IMR-90 (cell line): ENCODE measurements around the gene TBL3.
"Not testable (repeated sequence)": the region's sequence is repeated elsewhere in the genome, so short reads cannot be mapped to it uniquely, and the experiment has no call there.

Experiments
- CEBPB ChIP-seq: IDR thresholded peaks from 2 replicates; pipeline ENCODE4 v1.6.1; 2012; ENCODE audit warnings: low read depth, low read length, improper control_type of control experiment
- MAZ ChIP-seq: IDR thresholded peaks from 2 replicates; pipeline ENCODE4 v1.6.1; 2012; ENCODE audit warnings: low read depth, mild to moderate bottlenecking, low read length, improper control_type of control experiment, moderate library complexity, borderline replicate concordance
- NFE2L2 ChIP-seq: fragments of 150-350 bp; IDR thresholded peaks from 2 replicates; pipeline ENCODE4 v1.6.1; 2016; ENCODE audit warnings: low read depth, mild to moderate bottlenecking, low read length
- POLR2A ChIP-seq: IDR thresholded peaks from 2 replicates; pipeline ENCODE4 v1.6.1; 2012; ENCODE audit warnings: mild to moderate bottlenecking, low read depth, low read length
- RFX5 ChIP-seq: IDR thresholded peaks from 2 replicates; pipeline ENCODE4 v1.8.0; 2012; ENCODE audit warnings: low read depth, mild to moderate bottlenecking, low read length, moderate library complexity
- SMC3 ChIP-seq: fragments of 150-350 bp; IDR thresholded peaks from 2 replicates; pipeline ENCODE4 v1.6.1; 2016; ENCODE audit warnings: low read depth, mild to moderate bottlenecking, antibody characterized with exemption, low read length, moderate library complexity
- TF ChIP-seq, protein P1 (sequence below): conservative IDR thresholded peaks from 2 replicates; pipeline ENCODE4 v1.5.1; 2012; ENCODE audit warnings: mild to moderate bottlenecking, low read depth, low read length, improper control_type of control experiment
- TF ChIP-seq, protein P2 (sequence below): fragments of 150-350 bp; IDR thresholded peaks from 2 replicates; pipeline ENCODE4 v1.6.1; 2016; ENCODE audit warnings: low read depth, mild to moderate bottlenecking, low read length, moderate library complexity, borderline replicate concordance
- TF ChIP-seq, protein P3 (sequence below): fragments of 150-350 bp; IDR thresholded peaks from 2 replicates; pipeline ENCODE4 v1.6.1; 2017; ENCODE audit warnings: mild to moderate bottlenecking, antibody characterized with exemption, low read length, low read depth

DNA sequence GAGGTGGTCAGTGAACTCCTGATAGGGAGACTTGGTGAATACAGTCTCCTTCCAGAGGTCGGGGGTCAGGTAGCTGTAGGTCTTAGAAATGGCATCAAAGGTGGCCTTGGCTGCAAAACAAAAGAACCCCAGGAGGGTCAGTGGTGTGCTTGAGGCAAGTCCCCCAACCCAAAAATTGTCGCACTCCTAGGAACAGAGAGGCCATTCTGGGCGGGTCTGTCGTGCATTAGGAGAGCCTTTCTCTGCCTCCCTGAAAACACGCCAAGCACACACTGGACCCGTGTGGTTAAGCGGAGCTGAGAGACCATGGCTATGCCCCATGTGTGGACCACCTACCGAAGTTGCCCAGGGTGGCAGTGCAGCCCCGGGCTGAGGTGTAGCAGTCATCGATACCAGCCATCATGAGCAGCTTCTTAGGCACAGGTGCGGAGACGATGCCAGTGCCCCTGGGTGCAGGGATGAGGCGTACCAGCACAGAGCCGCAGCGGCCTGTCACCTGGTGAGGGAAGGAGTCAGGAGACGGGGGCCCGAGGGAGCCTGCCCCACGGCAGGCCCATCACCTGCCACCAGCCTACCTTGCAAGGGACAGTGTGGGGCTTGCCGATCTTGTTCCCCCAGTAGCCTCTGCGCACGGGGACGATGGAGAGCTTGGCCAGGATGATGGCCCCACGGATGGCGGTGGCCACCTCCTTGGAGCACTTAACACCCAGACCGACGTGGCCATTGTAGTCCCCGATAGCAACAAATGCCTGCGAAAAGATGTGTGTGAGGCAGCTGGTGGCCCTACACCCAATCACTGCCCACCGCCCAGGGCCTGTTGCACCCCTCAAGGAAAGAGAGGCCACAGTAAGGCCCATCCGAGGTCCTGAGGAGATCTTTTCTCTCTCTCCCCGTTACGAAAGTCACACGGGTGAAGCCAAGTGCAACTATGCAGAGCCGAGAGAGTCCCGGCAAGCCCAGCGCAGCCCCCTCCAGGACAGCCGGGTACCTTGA, 9.4 kb upstream of the TBL3 start:
- TF ChIP-seq, protein P1, sequence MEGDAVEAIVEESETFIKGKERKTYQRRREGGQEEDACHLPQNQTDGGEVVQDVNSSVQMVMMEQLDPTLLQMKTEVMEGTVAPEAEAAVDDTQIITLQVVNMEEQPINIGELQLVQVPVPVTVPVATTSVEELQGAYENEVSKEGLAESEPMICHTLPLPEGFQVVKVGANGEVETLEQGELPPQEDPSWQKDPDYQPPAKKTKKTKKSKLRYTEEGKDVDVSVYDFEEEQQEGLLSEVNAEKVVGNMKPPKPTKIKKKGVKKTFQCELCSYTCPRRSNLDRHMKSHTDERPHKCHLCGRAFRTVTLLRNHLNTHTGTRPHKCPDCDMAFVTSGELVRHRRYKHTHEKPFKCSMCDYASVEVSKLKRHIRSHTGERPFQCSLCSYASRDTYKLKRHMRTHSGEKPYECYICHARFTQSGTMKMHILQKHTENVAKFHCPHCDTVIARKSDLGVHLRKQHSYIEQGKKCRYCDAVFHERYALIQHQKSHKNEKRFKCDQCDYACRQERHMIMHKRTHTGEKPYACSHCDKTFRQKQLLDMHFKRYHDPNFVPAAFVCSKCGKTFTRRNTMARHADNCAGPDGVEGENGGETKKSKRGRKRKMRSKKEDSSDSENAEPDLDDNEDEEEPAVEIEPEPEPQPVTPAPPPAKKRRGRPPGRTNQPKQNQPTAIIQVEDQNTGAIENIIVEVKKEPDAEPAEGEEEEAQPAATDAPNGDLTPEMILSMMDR: not testable (repeated sequence)
- TF ChIP-seq, protein P2, sequence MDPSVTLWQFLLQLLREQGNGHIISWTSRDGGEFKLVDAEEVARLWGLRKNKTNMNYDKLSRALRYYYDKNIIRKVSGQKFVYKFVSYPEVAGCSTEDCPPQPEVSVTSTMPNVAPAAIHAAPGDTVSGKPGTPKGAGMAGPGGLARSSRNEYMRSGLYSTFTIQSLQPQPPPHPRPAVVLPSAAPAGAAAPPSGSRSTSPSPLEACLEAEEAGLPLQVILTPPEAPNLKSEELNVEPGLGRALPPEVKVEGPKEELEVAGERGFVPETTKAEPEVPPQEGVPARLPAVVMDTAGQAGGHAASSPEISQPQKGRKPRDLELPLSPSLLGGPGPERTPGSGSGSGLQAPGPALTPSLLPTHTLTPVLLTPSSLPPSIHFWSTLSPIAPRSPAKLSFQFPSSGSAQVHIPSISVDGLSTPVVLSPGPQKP: not testable (repeated sequence)
- TF ChIP-seq RFX5, MAZ, POLR2A, SMC3, NFE2L2, CEBPB: not testable (repeated sequence)
- TF ChIP-seq, protein P3, sequence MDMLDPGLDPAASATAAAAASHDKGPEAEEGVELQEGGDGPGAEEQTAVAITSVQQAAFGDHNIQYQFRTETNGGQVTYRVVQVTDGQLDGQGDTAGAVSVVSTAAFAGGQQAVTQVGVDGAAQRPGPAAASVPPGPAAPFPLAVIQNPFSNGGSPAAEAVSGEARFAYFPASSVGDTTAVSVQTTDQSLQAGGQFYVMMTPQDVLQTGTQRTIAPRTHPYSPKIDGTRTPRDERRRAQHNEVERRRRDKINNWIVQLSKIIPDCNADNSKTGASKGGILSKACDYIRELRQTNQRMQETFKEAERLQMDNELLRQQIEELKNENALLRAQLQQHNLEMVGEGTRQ: not testable (repeated sequence)
